GM10248 (cell line): ENCODE measurements around the gene COLEC11.

Experiments used
- CTCF ChIA-PET: fragments of 300-600 bp; sonication (Branson Sonifier 250); formaldehyde crosslinking; extraction: SDS; loops from one replicate; lab custom pipeline; 2021; ENCODE audit warnings: antibody characterized with exemption; lab: Yijun Ruan, JAX
- POLR2A ChIA-PET: fragments of 350-650 bp; sonication (Branson Sonifier 250); formaldehyde crosslinking; extraction: SDS; loops from one replicate; lab custom pipeline; 2020; ENCODE audit warnings: antibody characterized with exemption; lab: Yijun Ruan, JAX
- DNase-seq: peaks from one replicate; pipeline ENCODE4 v3.0.0; 2012; ENCODE audit errors: extremely low spot score
- TF ChIP-seq, protein P1 (sequence below): IDR thresholded peaks from 2 replicates; pipeline ENCODE4 v1.5.1; 2012; ENCODE audit warnings: mild to moderate bottlenecking, low read depth; ENCODE audit errors: extremely low read depth, missing control alignments, control extremely low read depth

The COLEC11 gene

DNA sequence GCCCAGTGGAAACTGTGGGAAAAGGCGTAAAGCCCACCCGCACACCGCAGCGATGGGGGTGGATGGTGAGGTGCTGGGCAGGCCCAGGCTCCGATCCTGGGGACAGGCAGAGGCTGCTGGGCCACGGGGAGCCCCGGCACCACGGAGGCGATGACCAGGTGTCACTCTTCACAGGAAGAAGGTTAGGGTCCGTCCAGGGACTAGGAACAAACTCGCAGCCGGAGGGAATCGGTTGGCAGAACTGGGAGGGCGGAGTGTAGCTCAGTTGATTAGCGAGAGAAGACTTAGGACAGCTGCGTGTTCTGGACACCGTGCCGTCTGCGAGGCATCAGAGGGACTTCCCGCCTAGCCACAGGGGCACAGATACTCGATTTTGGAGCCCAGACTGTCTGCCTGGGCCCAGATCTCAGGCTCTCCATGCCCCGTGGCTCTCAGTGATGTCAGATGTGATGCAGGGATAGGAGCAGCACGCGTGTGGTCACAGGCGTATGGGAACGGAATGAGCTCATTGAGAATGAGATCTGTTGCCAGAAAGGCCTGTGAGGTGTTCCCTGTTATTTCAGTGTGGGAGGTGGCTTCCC lies 47.0 kb downstream of the COLEC11 start:
- ChIA-PET CTCF (interaction anchor here (1.0 to 2.2 kb wide), 3 partner anchors 10 to 180 kb away, joined by 3 to 13 read pairs (median 3); no protein-coding TSS in a partner anchor), POLR2A (no interaction called here)
- TF ChIP-seq, protein P1, sequence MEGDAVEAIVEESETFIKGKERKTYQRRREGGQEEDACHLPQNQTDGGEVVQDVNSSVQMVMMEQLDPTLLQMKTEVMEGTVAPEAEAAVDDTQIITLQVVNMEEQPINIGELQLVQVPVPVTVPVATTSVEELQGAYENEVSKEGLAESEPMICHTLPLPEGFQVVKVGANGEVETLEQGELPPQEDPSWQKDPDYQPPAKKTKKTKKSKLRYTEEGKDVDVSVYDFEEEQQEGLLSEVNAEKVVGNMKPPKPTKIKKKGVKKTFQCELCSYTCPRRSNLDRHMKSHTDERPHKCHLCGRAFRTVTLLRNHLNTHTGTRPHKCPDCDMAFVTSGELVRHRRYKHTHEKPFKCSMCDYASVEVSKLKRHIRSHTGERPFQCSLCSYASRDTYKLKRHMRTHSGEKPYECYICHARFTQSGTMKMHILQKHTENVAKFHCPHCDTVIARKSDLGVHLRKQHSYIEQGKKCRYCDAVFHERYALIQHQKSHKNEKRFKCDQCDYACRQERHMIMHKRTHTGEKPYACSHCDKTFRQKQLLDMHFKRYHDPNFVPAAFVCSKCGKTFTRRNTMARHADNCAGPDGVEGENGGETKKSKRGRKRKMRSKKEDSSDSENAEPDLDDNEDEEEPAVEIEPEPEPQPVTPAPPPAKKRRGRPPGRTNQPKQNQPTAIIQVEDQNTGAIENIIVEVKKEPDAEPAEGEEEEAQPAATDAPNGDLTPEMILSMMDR, result no peak
- no peak for DNase-seq

DNA sequence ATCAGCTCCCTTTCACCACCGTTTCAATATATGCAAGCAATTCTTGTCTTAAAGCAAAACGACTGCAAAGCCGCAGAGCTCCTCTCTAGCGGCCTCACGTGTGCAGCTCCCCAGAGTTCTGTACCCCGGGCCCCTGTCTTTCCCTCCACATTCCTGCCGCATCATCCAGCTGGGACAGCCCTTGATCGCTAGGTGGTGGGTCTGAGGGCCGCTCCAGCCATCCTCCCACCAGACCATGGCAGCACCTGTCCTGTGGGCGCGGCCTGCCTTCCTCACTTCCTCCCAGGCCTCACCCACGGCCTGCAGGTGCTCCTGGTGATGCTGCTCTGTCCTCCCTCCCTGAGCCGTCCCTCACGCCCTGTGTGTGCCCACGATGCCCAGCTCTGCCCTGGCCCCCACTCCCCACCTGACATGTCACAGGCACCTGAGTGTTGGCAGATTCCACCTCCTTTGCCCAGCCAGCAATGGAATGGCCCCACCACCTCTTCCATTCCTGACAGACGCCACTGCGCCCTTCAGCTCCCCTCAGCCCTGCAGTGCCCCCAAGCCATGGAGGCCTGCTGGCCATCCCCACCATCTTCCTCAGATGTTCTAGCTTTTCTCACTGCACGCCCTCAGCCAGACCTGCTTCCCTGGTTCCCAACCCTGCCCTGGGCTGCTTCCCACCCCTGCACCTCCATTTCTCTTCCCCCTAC lies 47.8 kb downstream of the COLEC11 start:
- ChIA-PET CTCF (interaction anchor here (1.0 to 2.2 kb wide), 2 partner anchors 9 to 180 kb away, joined by 3 to 13 read pairs; no protein-coding TSS in a partner anchor), POLR2A (interaction anchor here (0.6 kb wide), 1 partner anchor 123 kb away, joined by 5 read pairs; the partner anchor contains the start of gene ADI1)
- TF ChIP-seq, protein P1, result no peak
- no peak for DNase-seq

DNA sequence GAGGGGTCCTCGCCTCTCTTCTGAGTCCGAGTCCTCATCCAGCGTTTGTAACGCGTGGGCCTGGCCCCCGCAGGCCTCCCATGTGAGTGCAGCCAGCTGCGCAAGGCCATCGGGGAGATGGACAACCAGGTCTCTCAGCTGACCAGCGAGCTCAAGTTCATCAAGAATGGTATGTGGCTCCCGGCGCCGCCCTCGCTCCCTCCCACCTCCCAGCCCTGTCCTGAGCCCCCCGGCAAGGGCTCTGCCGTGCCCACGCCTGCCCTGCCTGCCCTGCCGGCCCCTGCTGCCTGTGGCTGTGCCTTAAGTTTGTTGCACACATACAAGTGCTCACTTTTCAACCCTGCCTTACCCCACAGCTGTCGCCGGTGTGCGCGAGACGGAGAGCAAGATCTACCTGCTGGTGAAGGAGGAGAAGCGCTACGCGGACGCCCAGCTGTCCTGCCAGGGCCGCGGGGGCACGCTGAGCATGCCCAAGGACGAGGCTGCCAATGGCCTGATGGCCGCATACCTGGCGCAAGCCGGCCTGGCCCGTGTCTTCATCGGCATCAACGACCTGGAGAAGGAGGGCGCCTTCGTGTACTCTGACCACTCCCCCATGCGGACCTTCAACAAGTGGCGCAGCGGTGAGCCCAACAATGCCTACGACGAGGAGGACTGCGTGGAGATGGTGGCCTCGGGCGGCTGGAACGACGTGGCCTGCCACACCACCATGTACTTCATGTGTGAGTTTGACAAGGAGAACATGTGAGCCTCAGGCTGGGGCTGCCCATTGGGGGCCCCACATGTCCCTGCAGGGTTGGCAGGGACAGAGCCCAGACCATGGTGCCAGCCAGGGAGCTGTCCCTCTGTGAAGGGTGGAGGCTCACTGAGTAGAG lies 48.7 kb downstream of the COLEC11 start:
- TF ChIP-seq, protein P1, result no peak
- POLR2A ChIA-PET, result no interaction called here
- CTCF ChIA-PET, result interaction anchor here (0.9 to 2.2 kb wide), 5 partner anchors 8 to 19 kb away, joined by 3 to 13 read pairs (median 4); partner anchors contain the start of gene ALLC
- no peak for DNase-seq

DNA sequence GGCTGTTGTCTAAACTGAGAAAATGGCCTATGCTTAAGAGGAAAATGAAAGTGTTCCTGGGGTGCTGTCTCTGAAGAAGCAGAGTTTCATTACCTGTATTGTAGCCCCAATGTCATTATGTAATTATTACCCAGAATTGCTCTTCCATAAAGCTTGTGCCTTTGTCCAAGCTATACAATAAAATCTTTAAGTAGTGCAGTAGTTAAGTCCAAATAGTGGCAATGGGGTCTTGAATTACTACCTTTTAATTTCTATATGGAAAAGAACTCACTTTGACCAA lies 49.3 kb downstream of the COLEC11 start:
- no peak for DNase-seq
- POLR2A ChIA-PET, result no interaction called here
- TF ChIP-seq, protein P1, result no peak
- CTCF ChIA-PET, result interaction anchor here (0.9 to 1.5 kb wide), 4 partner anchors 9 to 20 kb away, joined by 3 to 5 read pairs (median 4); partner anchors contain the start of gene ALLC

DNA sequence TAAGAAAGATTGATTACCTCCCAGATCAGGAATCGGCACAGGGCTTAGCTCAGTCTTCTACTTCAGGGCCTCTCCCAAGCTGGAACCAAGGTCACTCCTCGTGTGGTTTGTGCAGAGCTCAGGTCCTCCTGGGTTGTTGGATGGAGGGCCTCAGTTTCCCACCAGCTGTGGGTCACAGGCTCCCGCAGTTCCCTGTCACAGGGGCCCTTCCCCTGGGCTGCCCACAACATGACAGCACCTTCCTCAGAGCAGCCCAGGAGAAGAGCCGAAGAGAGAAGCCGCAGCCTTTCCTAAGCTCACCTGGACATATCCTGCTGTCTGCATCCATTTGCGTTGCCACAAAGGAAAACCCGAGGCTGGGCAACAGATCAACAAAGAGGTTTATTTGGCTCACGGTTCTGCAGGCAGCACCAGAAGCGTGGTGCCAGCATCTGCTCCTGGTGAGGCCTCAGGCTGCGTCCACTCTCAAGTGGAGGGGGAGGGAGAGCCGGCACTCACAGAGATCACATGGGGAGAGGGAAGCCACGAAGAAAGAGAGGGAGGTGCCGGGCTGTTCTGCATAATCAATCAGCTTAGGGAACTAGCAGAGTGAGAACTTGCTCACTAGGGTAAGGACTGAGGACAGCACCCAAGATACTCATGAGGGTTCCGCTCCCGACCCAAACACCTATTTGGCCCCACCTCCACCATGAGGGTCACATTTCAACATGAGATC lies 50.1 kb downstream of the COLEC11 start:
- TF ChIP-seq, protein P1, result no peak
- no peak for DNase-seq
- CTCF ChIA-PET, result interaction anchor here (0.9 to 1.5 kb wide), 3 partner anchors 8 to 21 kb away, joined by 3 to 5 read pairs (median 4); partner anchors contain the start of gene ALLC
- POLR2A ChIA-PET, result no interaction called here
